Liver (tissue), 9 donors: Measurements from ENCODE around the gene SV2B. TPM values are rescaled to one million over a fixed set of nuclear protein-coding genes. Genes with fewer than 3 reads are reported as not detected.

Experiments
- DNase-seq: peaks from one replicate; pipeline ENCODE4 v3.0.0-alpha.2; 2017; ENCODE audit warnings: low spot score
- H3K27ac ChIP-seq, 2 donors: one replicate each; pipeline ENCODE4 v1.7.0; 2013; ENCODE audit warnings: inconsistent platforms in 2 of 2, low read length in 2 of 2, control low read depth in 1 of 2, low read depth in 1 of 2, mild to moderate bottlenecking in 1 of 2
- H3K27me3 ChIP-seq, 4 donors: one replicate each; pipeline versions ENCODE4 v1.6.1 to v1.7.0; 2013; ENCODE audit warnings: low read length in 3 of 4, inconsistent platforms in 1 of 4, mild to moderate bottlenecking in 1 of 4, moderate library complexity in 1 of 4; ENCODE audit not compliant: control insufficient read depth in 4 of 4, insufficient read depth in 4 of 4
- H3K36me3 ChIP-seq, 4 donors: one replicate each; pipeline versions ENCODE4 v1.6.1 to v1.7.0; 2013; ENCODE audit warnings: low read length in 3 of 4, mild to moderate bottlenecking in 3 of 4, low read depth in 1 of 4, moderate library complexity in 1 of 4; ENCODE audit not compliant: control insufficient read depth in 4 of 4, insufficient read depth in 3 of 4
- H3K4me1 ChIP-seq, 4 donors: one replicate each; pipeline versions ENCODE4 v1.6.1 to v1.7.0; 2013; ENCODE audit warnings: low read length in 3 of 4, mild to moderate bottlenecking in 3 of 4, moderate library complexity in 1 of 4; ENCODE audit not compliant: control insufficient read depth in 4 of 4, insufficient read depth in 4 of 4
- H3K4me3 ChIP-seq, 3 donors: one replicate each; pipeline versions ENCODE4 v1.6.1 to v1.7.0; 2013; ENCODE audit warnings: low read length in 3 of 3, control low read depth in 1 of 3, low read depth in 1 of 3, mild to moderate bottlenecking in 1 of 3
- H3K9ac ChIP-seq, 2 donors: one replicate each; pipeline ENCODE4 v1.7.0; 2013; ENCODE audit warnings: low read length in 2 of 2, mild to moderate bottlenecking in 2 of 2, moderate library complexity in 2 of 2, control low read depth in 1 of 2, low read depth in 1 of 2
- H3K9me3 ChIP-seq, 4 donors: one replicate each; pipeline versions ENCODE4 v1.6.1 to v1.7.0; 2013; ENCODE audit warnings: low read length in 3 of 4; ENCODE audit not compliant: control insufficient read depth in 4 of 4
- EGR1 ChIP-seq, 2 donors: IDR thresholded peaks; 2 replicates each; pipeline ENCODE4 v1.6.1; 2016 to 2018; ENCODE audit warnings: antibody characterized with exemption in 2 of 2, low read depth in 2 of 2
- FOXA1 ChIP-seq: IDR thresholded peaks from 2 replicates; pipeline ENCODE4 v1.6.1; 2016; ENCODE audit warnings: antibody characterized with exemption
- FOXA2 ChIP-seq: IDR thresholded peaks from 2 replicates; pipeline ENCODE4 v1.6.1; 2016; ENCODE audit warnings: antibody characterized with exemption
- GABPA ChIP-seq, 2 donors: IDR thresholded peaks in 1 of 2; conservative IDR thresholded peaks in 1 of 2; 2 replicates each; pipeline ENCODE4 v1.6.1; 2016; ENCODE audit warnings: antibody characterized with exemption in 2 of 2, mild to moderate bottlenecking in 1 of 2, moderate library complexity in 1 of 2
- HNF4A ChIP-seq, 2 donors: conservative IDR thresholded peaks; 2 replicates each; pipeline ENCODE4 v1.6.1; 2016; ENCODE audit warnings: antibody characterized with exemption in 2 of 2, mild to moderate bottlenecking in 2 of 2
- HNF4G ChIP-seq: IDR thresholded peaks from 2 replicates; pipeline ENCODE4 v1.6.1; 2016; ENCODE audit warnings: antibody characterized with exemption
- JUND ChIP-seq, 2 donors: IDR thresholded peaks; 2 replicates each; pipeline ENCODE4 v1.6.1; 2016; ENCODE audit warnings: antibody characterized with exemption in 2 of 2
- NR2F2 ChIP-seq: IDR thresholded peaks from 2 replicates; pipeline ENCODE4 v1.6.1; 2016; ENCODE audit warnings: antibody characterized with exemption
- RAD21 ChIP-seq, 2 donors: IDR thresholded peaks; 2 replicates each; pipeline ENCODE4 v1.6.1; 2016; ENCODE audit warnings: antibody characterized with exemption in 2 of 2, mild to moderate bottlenecking in 2 of 2
- RXRA ChIP-seq, 2 donors: IDR thresholded peaks; 2 replicates each; pipeline ENCODE4 v1.6.1; 2017 to 2018; ENCODE audit warnings: antibody characterized with exemption in 2 of 2, mild to moderate bottlenecking in 1 of 2
- SP1 ChIP-seq: IDR thresholded peaks from 2 replicates; pipeline ENCODE4 v1.6.1; 2018; ENCODE audit warnings: antibody characterized with exemption, mild to moderate bottlenecking
- TAF1 ChIP-seq: conservative IDR thresholded peaks from 2 replicates; pipeline ENCODE4 v1.6.1; 2016; ENCODE audit warnings: antibody characterized with exemption, mild to moderate bottlenecking
- YY1 ChIP-seq: IDR thresholded peaks from 2 replicates; pipeline ENCODE4 v1.6.1; 2016; ENCODE audit warnings: antibody characterized with exemption, mild to moderate bottlenecking
- WGBS: extraction: QIAGEN DNeasy Blood & Tissue Kit; methylation state at CpG from one replicate; pipeline ENCODE4 v1.1.7; 2013; 5-methylcytosine and 5-hydroxymethylcytosine counted together
- polyA plus RNA-seq, 2 donors: library from polyadenylated mRNA; stranded (reverse) in 1 of 2; unstranded in 1 of 2; fragments of 200-250 nt in 1 of 2; fragments of >200 nt in 1 of 2; fragmentation: Nextera tagmentation in 1 of 2; extraction: Ambion mirVana in 1 of 2; gene quantifications; one replicate each; pipeline versions ENCODE4 v1.2.1 to v1.2.3, GENCODE V29; 2013 to 2015
- total RNA-seq, 2 donors: library from RNA; depleted of rRNA; stranded (reverse); fragments of >200 nt; gene quantifications; one replicate each; pipeline ENCODE4 v1.2.3, GENCODE V29; 2014
- TF ChIP-seq, protein P1 (sequence below): fragments of 150-350 bp; IDR thresholded peaks from 2 replicates; pipeline ENCODE4 v1.5.1; 2017; ENCODE audit warnings: improper control_type of control experiment, low read depth, low read length; ENCODE audit not compliant: missing input control
- TF ChIP-seq, protein P2 (sequence below): IDR thresholded peaks from 2 replicates; pipeline ENCODE4 v1.6.1; 2016; ENCODE audit warnings: antibody characterized with exemption
- TF ChIP-seq, protein P3 (sequence below): IDR thresholded peaks from 2 replicates; pipeline ENCODE4 v1.6.1; 2016; ENCODE audit warnings: antibody characterized with exemption
- TF ChIP-seq, protein P4 (sequence below): IDR thresholded peaks from 2 replicates; pipeline ENCODE4 v1.6.1; 2016; ENCODE audit warnings: antibody characterized with exemption
- TF ChIP-seq, protein P5 (sequence below): IDR thresholded peaks from 2 replicates; pipeline ENCODE4 v1.6.1; 2016; ENCODE audit warnings: antibody characterized with exemption, mild to moderate bottlenecking
- donor health status: healthy.
- donor health status: healthy.
- donor health status: healthy.
- donor health status: healthy.
- donor health status: healthy.

The SV2B gene
- total and polyA plus RNA-seq, 4 donors = 0.08 to 0.16 (median 0.09) TPM; not detected in 1

DNA sequence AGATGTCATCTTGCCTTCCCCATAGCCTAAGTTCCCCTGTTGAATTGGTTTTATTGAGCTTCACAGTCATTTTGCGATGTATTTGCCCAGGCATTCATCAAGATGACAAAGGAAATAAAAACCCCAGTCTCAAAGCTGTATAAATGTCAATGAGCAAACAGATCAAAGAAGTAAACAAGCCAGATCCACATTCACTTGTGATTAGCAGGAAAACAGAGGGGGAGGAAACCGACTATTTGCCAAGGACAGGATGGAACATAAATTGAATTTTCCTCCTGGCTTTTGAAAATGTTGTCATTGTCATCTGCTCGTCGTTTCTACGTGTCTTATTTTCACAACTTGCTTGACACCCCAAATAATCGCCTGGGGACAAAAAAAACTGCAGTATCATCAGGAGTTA is 83.5 kb downstream of the SV2B start (continued):
- TF ChIP-seq, protein P1, sequence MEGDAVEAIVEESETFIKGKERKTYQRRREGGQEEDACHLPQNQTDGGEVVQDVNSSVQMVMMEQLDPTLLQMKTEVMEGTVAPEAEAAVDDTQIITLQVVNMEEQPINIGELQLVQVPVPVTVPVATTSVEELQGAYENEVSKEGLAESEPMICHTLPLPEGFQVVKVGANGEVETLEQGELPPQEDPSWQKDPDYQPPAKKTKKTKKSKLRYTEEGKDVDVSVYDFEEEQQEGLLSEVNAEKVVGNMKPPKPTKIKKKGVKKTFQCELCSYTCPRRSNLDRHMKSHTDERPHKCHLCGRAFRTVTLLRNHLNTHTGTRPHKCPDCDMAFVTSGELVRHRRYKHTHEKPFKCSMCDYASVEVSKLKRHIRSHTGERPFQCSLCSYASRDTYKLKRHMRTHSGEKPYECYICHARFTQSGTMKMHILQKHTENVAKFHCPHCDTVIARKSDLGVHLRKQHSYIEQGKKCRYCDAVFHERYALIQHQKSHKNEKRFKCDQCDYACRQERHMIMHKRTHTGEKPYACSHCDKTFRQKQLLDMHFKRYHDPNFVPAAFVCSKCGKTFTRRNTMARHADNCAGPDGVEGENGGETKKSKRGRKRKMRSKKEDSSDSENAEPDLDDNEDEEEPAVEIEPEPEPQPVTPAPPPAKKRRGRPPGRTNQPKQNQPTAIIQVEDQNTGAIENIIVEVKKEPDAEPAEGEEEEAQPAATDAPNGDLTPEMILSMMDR = no peak
- TF ChIP-seq GABPA (IDR thresholded peaks at IDR 0.05 in 1 of 2, conservative IDR thresholded peaks at IDR 0.05 in 1 of 2) (no peak), FOXA1 (no peak), HNF4A (conservative IDR thresholded peaks at IDR 0.05) (no peak), YY1 (no peak)

DNA sequence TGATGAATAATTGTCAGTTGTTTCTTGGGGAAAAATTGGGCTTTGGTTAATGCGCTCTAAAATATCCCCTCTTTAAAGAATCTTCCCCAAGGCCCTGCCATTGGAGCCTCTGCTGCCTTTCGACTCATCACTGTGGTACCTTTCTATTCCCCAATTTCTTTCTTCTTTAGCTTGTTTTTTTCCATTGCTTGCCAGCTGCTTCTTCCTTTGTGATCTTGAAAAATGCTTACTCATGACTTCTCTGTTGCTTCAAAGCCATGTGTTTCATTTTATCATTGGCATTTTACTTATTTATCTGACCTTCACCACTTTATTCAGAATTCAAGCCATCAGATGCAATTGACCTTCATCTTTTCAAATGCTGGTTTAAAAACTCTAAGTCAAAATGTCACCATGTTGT is 84.4 kb downstream of the SV2B start:
- H3K27ac ChIP-seq = no peak overlapping the region
- 76% methylated on average over 2 of the region's 2 CpGs for WGBS
- H3K4me3 ChIP-seq = no peak overlapping the region
- no peaks in the 10 kb centered on the region for H3K27me3 ChIP-seq
- TF ChIP-seq, protein P2, sequence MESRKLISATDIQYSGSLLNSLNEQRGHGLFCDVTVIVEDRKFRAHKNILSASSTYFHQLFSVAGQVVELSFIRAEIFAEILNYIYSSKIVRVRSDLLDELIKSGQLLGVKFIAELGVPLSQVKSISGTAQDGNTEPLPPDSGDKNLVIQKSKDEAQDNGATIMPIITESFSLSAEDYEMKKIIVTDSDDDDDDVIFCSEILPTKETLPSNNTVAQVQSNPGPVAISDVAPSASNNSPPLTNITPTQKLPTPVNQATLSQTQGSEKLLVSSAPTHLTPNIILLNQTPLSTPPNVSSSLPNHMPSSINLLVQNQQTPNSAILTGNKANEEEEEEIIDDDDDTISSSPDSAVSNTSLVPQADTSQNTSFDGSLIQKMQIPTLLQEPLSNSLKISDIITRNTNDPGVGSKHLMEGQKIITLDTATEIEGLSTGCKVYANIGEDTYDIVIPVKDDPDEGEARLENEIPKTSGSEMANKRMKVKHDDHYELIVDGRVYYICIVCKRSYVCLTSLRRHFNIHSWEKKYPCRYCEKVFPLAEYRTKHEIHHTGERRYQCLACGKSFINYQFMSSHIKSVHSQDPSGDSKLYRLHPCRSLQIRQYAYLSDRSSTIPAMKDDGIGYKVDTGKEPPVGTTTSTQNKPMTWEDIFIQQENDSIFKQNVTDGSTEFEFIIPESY = no peak
- TF ChIP-seq JUND (IDR thresholded peaks at IDR 0.05) (no peak), HNF4A (conservative IDR thresholded peaks at IDR 0.05) (no peak), GABPA (IDR thresholded peaks at IDR 0.05 in 1 of 2, conservative IDR thresholded peaks at IDR 0.05 in 1 of 2) (no peak), TAF1 (no peak), SP1 (no peak), FOXA1 (no peak), FOXA2 (no peak), HNF4G (no peak), RXRA (IDR thresholded peaks at IDR 0.05) (no peak), YY1 (no peak), EGR1 (IDR thresholded peaks at IDR 0.05; ENCODE audit: low read depth in 2 of 2) (no peak), NR2F2 (no peak), RAD21 (IDR thresholded peaks at IDR 0.05) (no peak)
- TF ChIP-seq, protein P1 = no peak
- TF ChIP-seq, protein P3, sequence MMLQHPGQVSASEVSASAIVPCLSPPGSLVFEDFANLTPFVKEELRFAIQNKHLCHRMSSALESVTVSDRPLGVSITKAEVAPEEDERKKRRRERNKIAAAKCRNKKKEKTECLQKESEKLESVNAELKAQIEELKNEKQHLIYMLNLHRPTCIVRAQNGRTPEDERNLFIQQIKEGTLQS = no peak
- TF ChIP-seq, protein P4, sequence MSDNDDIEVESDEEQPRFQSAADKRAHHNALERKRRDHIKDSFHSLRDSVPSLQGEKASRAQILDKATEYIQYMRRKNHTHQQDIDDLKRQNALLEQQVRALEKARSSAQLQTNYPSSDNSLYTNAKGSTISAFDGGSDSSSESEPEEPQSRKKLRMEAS = no peak
- TF ChIP-seq, protein P5, sequence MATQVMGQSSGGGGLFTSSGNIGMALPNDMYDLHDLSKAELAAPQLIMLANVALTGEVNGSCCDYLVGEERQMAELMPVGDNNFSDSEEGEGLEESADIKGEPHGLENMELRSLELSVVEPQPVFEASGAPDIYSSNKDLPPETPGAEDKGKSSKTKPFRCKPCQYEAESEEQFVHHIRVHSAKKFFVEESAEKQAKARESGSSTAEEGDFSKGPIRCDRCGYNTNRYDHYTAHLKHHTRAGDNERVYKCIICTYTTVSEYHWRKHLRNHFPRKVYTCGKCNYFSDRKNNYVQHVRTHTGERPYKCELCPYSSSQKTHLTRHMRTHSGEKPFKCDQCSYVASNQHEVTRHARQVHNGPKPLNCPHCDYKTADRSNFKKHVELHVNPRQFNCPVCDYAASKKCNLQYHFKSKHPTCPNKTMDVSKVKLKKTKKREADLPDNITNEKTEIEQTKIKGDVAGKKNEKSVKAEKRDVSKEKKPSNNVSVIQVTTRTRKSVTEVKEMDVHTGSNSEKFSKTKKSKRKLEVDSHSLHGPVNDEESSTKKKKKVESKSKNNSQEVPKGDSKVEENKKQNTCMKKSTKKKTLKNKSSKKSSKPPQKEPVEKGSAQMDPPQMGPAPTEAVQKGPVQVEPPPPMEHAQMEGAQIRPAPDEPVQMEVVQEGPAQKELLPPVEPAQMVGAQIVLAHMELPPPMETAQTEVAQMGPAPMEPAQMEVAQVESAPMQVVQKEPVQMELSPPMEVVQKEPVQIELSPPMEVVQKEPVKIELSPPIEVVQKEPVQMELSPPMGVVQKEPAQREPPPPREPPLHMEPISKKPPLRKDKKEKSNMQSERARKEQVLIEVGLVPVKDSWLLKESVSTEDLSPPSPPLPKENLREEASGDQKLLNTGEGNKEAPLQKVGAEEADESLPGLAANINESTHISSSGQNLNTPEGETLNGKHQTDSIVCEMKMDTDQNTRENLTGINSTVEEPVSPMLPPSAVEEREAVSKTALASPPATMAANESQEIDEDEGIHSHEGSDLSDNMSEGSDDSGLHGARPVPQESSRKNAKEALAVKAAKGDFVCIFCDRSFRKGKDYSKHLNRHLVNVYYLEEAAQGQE = no peak
- H3K4me1 ChIP-seq = no peaks in the 10 kb centered on the region
- H3K9me3 ChIP-seq = no peaks in the 10 kb centered on the region
- H3K9ac ChIP-seq = no peak overlapping the region
- no peak for DNase-seq
- no peaks in the 10 kb centered on the region for H3K36me3 ChIP-seq
